Lower lobe of right lung (tissue), 2 donors: ENCODE measurements around the gene KRT77. TPM values are rescaled to one million over a fixed set of nuclear protein-coding genes. Genes with fewer than 3 reads are reported as not detected.
"Not testable (repeated sequence)": the region's sequence is repeated elsewhere in the genome, so short reads cannot be mapped to it uniquely, and the experiment has no call there.

Experiments used
- ATAC-seq, 2 donors: fragments of 200-7000 bp; cut with Tn5 transposase; one replicate each; pipeline ENCODE4 v1.9.1; 2020 to 2022; ENCODE audit warnings: mild to moderate bottlenecking in 2 of 2, moderate library complexity in 2 of 2
- DNase-seq: peaks from one replicate; pipeline ENCODE4 v3.0.0-alpha.2; 2020
- H3K27ac ChIP-seq: fragments of 200-600 bp; one replicate; pipeline ENCODE4 v1.8.0; 2022
- H3K27me3 ChIP-seq: fragments of 200-600 bp; one replicate; pipeline ENCODE4 v1.8.0; 2022; ENCODE audit warnings: low read depth
- H3K36me3 ChIP-seq: fragments of 200-600 bp; one replicate; pipeline ENCODE4 v1.8.0; 2022; ENCODE audit warnings: mild to moderate bottlenecking
- H3K4me1 ChIP-seq: fragments of 200-600 bp; one replicate; pipeline ENCODE4 v1.8.0; 2022
- H3K4me3 ChIP-seq: fragments of 200-600 bp; one replicate; pipeline ENCODE4 v1.8.0; 2022; ENCODE audit warnings: mild to moderate bottlenecking
- H3K9me3 ChIP-seq: fragments of 200-600 bp; one replicate; pipeline ENCODE4 v1.8.0; 2022
- CTCF ChIP-seq: fragments of 200-600 bp; IDR thresholded peaks from one replicate; pipeline ENCODE4 v1.8.0; 2022; ENCODE audit warnings: antibody characterized with exemption, mild to moderate bottlenecking
- intact Hi-C: fragments of 100-400 bp; cut with DNase I; formaldehyde crosslinking; loops from one replicate; pipeline ENCODE4 v1.11.0; 2022
- total RNA-seq: library from RNA; stranded (reverse); fragmentation: NEBNext Ultra II Directional; extraction: Animal tissue kit (Norgen Biotek cat#: 25700); gene quantifications from one replicate; pipeline ENCODE4 v1.2.1, GENCODE V29; 2021
- donor health status: DM: no; HTN: yes; CAD: no; lungs with severe emphysema.

The KRT77 gene
- total RNA-seq, 1 donor from 2014 or later, result not detected

- no peak overlapping the region for H3K4me3 ChIP-seq
- H3K27ac ChIP-seq, result no peak overlapping the region
- DNase-seq (no peak), ATAC-seq (no peak)
- H3K36me3 ChIP-seq, result no peaks in the 10 kb centered on the region
- no peaks in the 10 kb centered on the region for H3K4me1 ChIP-seq
- peaks cover 46% of the 10 kb centered on the region for H3K27me3 ChIP-seq
- TF ChIP-seq CTCF, result no peak
- H3K9me3 ChIP-seq, result no peaks in the 10 kb centered on the region
- intact Hi-C loops, result no loop called here
Measured at GRCh38 chr12:52714887-52715281, 11.6 kb upstream of the KRT77 start.

GRCh38 chr12:52713960-52714886, 10.9 kb upstream of the KRT77 start:
- Histone ChIP-seq H3K36me3 (no peaks in the 10 kb centered on the region), H3K4me1 (no peaks in the 10 kb centered on the region), H3K4me3 (no peak overlapping the region), H3K9me3 (no peaks in the 10 kb centered on the region), H3K27me3 (peaks cover 46% of the 10 kb centered on the region), H3K27ac (no peak overlapping the region)
- intact Hi-C loops, result no loop called here
- no peak for DNase-seq
- TF ChIP-seq CTCF, result no peak
- ATAC-seq, result peak; percentile 23 to 25

GRCh38 chr12:52712122-52712521, 8.8 kb upstream of the KRT77 start:
- peaks cover 46% of the 10 kb centered on the region for H3K27me3 ChIP-seq
- H3K9me3 ChIP-seq, H3K36me3 ChIP-seq, ATAC-seq, intact Hi-C loops, DNase-seq, H3K27ac ChIP-seq, H3K4me1 ChIP-seq, H3K4me3 ChIP-seq: not testable (repeated sequence)

DNA sequence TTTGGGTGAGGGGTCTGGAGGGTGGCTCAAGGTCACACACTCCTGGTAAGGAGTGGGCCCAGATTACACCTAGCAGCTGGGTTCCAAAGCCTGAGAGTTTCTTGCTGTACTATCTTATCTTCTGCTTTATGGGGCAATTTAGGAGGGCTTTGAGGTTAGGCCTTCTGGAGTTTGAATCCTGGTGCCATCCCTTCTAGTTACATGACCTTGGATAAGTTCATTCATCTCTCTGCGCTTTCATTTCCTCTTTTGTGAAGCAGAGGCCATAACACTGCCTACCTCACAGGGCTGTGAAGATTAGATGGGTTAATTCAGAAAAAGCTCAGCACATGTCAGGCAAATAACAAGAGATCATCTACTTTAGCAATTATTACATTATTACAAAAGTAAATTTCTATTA, 7.4 kb upstream of the KRT77 start:
- Histone ChIP-seq H3K36me3 (no peaks in the 10 kb centered on the region), H3K4me1 (no peaks in the 10 kb centered on the region), H3K9me3 (no peaks in the 10 kb centered on the region), H3K27ac (no peak overlapping the region), H3K4me3 (no peak overlapping the region), H3K27me3 (peaks cover 41% of the 10 kb centered on the region)
- DNase-seq, result no peak
- no peak for ATAC-seq
- intact Hi-C loops, result no loop called here
- no peak for TF ChIP-seq CTCF

DNA sequence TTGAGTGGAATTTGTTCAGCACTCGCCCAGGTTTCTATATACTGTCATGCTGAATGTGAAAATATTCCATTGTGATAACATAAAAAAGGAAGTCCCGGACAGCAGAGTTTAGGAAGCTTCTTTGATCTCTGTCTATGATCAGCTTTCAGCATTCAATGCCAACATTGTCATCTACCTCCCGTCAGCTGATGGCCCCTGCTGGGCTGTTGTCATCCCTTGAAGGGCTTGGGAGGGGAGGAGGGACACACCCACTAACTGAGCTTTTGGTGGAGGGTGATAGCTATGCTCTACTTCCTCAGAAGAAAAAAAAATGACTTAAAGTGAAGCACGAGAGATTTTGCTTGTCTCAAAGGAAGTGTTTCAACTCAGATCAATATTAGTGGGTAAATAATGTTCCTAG, 4.7 kb upstream of the KRT77 start:
- H3K27ac ChIP-seq, result no peak overlapping the region
- no peaks in the 10 kb centered on the region for H3K9me3 ChIP-seq
- ATAC-seq (no peak), DNase-seq (no peak)
- H3K27me3 ChIP-seq, result peaks cover 14% of the 10 kb centered on the region
- no peaks in the 10 kb centered on the region for H3K36me3 ChIP-seq
- TF ChIP-seq CTCF, result no peak
- intact Hi-C loops, result no loop called here
- H3K4me1 ChIP-seq, result no peaks in the 10 kb centered on the region
- no peak overlapping the region for H3K4me3 ChIP-seq

GRCh38 chr12:52704464-52704863, 1.1 kb upstream of the KRT77 start:
- intact Hi-C loops, result no loop called here
- H3K9me3 ChIP-seq, result no peaks in the 10 kb centered on the region
- no peaks in the 10 kb centered on the region for H3K4me1 ChIP-seq
- no peak for TF ChIP-seq CTCF
- H3K36me3 ChIP-seq, result no peaks in the 10 kb centered on the region
- no peak overlapping the region for H3K4me3 ChIP-seq
- H3K27me3 ChIP-seq, result peaks cover 9% of the 10 kb centered on the region
- no peak for ATAC-seq
- H3K27ac ChIP-seq, result no peak overlapping the region
- DNase-seq, result no peak
